GM12878 (cell line): ENCODE results near the gene MTHFD1L. TPM values are rescaled to one million over a fixed set of nuclear protein-coding genes. Genes with fewer than 3 reads are reported as not detected.

Source experiments
- ATAC-seq: fragments of 200-7000 bp; cut with Tn5 transposase; 3 replicates; pipeline ENCODE4 v1.9.1; 2020; ENCODE audit warnings: mild to moderate bottlenecking, moderate library complexity
- BruUV-seq: library from RNA; stranded (reverse); fragments of 400-500 nt; replicated peaks from 2 replicates; lab custom pipeline; 2021; lab: Mats Ljungman, UMichigan
- CTCF ChIA-PET: fragments of 300-600 bp; sonication (Branson Sonifier 250); formaldehyde crosslinking; extraction: SDS; loops from one replicate; lab custom pipeline; 2021; ENCODE audit warnings: inconsistent platforms; lab: Yijun Ruan, JAX
- POLR2A ChIA-PET: fragments of 350-600 bp; formaldehyde crosslinking; extraction: SDS; loops from one replicate; lab custom pipeline; 2021; ENCODE audit warnings: inconsistent platforms; lab: Charles Lee
- RAD21 ChIA-PET: fragments of 300-600 bp; sonication (Branson Sonifier 250); formaldehyde crosslinking; loops from one replicate; lab custom pipeline; 2023; ENCODE audit warnings: antibody characterized with exemption; ENCODE audit not compliant: unreplicated experiment; lab: Charles Lee
- SMC1A ChIA-PET: fragments of 300-600 bp; sonication (Branson Sonifier 250); formaldehyde crosslinking; loops from one replicate; lab custom pipeline; 2023; ENCODE audit not compliant: unreplicated experiment, uncharacterized antibody; lab: Charles Lee
- DNase-seq: peaks from one replicate; pipeline ENCODE4 v3.0.0-alpha.2; 2011; ENCODE audit warnings: low read depth, low spot score
- FAIRE-seq: peaks from 3 replicates; lab custom pipeline; 2011; peaks lifted over from hg19 to GRCh38; lab: Jason Lieb, UNC
- H2AFZ ChIP-seq: 2 replicates; pipeline ENCODE4 v1.6.0; 2011; ENCODE audit warnings: low read depth, low read length, control low read depth; ENCODE audit not compliant: control insufficient read depth
- H3K27ac ChIP-seq: 2 replicates; pipeline ENCODE4 v1.5.1; 2011; ENCODE audit warnings: control low read depth; ENCODE audit not compliant: control insufficient read depth, insufficient read depth
- H3K27me3 ChIP-seq, 2 experiments: replicated peaks in 1 of 2; 2 replicates each; pipeline versions ENCODE4 v1.6.0 to v1.6.1; 2011; ENCODE audit warnings: low read length in 1 of 2; ENCODE audit not compliant: control insufficient read depth in 2 of 2, insufficient read depth in 2 of 2
- H3K36me3 ChIP-seq, 2 experiments: 2 replicates each; pipeline ENCODE4 v1.5.1; 2011; ENCODE audit warnings: low read length in 1 of 2; ENCODE audit not compliant: control insufficient read depth in 2 of 2, insufficient read depth in 2 of 2
- H3K4me1 ChIP-seq: 2 replicates; pipeline ENCODE4 v1.6.1; 2011; ENCODE audit warnings: mild to moderate bottlenecking, low read length, moderate library complexity, mixed read lengths; ENCODE audit not compliant: control insufficient read depth, insufficient read depth
- H3K4me2 ChIP-seq: 2 replicates; pipeline ENCODE4 v1.6.0; 2011; ENCODE audit warnings: control low read depth; ENCODE audit not compliant: control insufficient read depth, insufficient read depth
- H3K4me3 ChIP-seq: fragments of 200-600 bp; sonication (generic); 2 replicates; pipeline ENCODE4 v1.5.1; 2016
- H3K79me2 ChIP-seq: 2 replicates; pipeline ENCODE4 v1.6.0; 2011; ENCODE audit warnings: low read length; ENCODE audit not compliant: control insufficient read depth, insufficient read depth
- H3K9ac ChIP-seq: 2 replicates; pipeline ENCODE4 v1.8.0; 2011; ENCODE audit warnings: low read length, control low read depth, mixed read lengths; ENCODE audit not compliant: control insufficient read depth, insufficient read depth
- H3K9me3 ChIP-seq: replicated peaks from 3 replicates; pipeline ENCODE4 v1.5.1; 2011; ENCODE audit warnings: mild to moderate bottlenecking, low read length; ENCODE audit not compliant: control insufficient read depth, insufficient read depth
- H4K20me1 ChIP-seq: 2 replicates; pipeline ENCODE4 v1.6.0; 2011; ENCODE audit not compliant: control insufficient read depth, insufficient read depth
- BACH1 ChIP-seq: fragments of 450-650 bp; IDR thresholded peaks from 2 replicates; pipeline ENCODE4 v1.6.1; 2017; ENCODE audit warnings: mild to moderate bottlenecking, borderline replicate concordance
- CBX5 ChIP-seq: sonication (generic); IDR thresholded peaks from 2 replicates; pipeline ENCODE4 v1.6.1; 2016; ENCODE audit warnings: low read depth, moderate library complexity, mild to moderate bottlenecking, inconsistent platforms
- CREM ChIP-seq: IDR thresholded peaks from 2 replicates; pipeline ENCODE4 v1.6.1; 2014; ENCODE audit warnings: antibody characterized with exemption, low read depth
- E4F1 ChIP-seq: fragments of 450-650 bp; IDR thresholded peaks from 2 replicates; pipeline ENCODE4 v1.6.1; 2018; ENCODE audit warnings: borderline replicate concordance, mild to moderate bottlenecking; ENCODE audit not compliant: partially characterized antibody
- EZH2 ChIP-seq: IDR thresholded peaks from 2 replicates; pipeline ENCODE4 v1.6.1; 2012; ENCODE audit warnings: low read depth, mild to moderate bottlenecking, control low read depth, inconsistent platforms, low read length, borderline replicate concordance; ENCODE audit not compliant: control insufficient read depth
- FOXM1 ChIP-seq: IDR thresholded peaks from 2 replicates; pipeline ENCODE4 v1.6.1; 2012; ENCODE audit warnings: low read depth, mild to moderate bottlenecking, inconsistent platforms, low read length, moderate library complexity
- LARP7 ChIP-seq: fragments of 450-650 bp; IDR thresholded peaks from 2 replicates; pipeline ENCODE4 v1.6.1; 2017; ENCODE audit warnings: mild to moderate bottlenecking
- MTA2 ChIP-seq: fragments of 450-650 bp; IDR thresholded peaks from 2 replicates; pipeline ENCODE4 v1.6.1; 2016; ENCODE audit warnings: low read depth, mild to moderate bottlenecking, moderate library complexity
- NFYB ChIP-seq: IDR thresholded peaks from 2 replicates; pipeline ENCODE4 v1.6.1; 2011; ENCODE audit warnings: low read depth, mild to moderate bottlenecking, low read length, improper control_type of control experiment, moderate library complexity; ENCODE audit not compliant: insufficient read depth
- NR2F1 ChIP-seq: fragments of 450-650 bp; conservative IDR thresholded peaks from 2 replicates; pipeline ENCODE4 v1.6.1; 2017; ENCODE audit warnings: mild to moderate bottlenecking
- POU2F2 ChIP-seq: IDR thresholded peaks from 3 replicates; pipeline ENCODE4 v1.6.1; 2011; ENCODE audit warnings: low read depth, mild to moderate bottlenecking, low read length, borderline replicate concordance
- RAD51 ChIP-seq: fragments of 450-650 bp; IDR thresholded peaks from 2 replicates; pipeline ENCODE4 v1.6.1; 2016; ENCODE audit warnings: moderate library complexity, mild to moderate bottlenecking, inconsistent platforms
- RELB ChIP-seq: fragments of 450-650 bp; IDR thresholded peaks from 2 replicates; pipeline ENCODE4 v1.6.1; 2017; ENCODE audit warnings: low read depth, mild to moderate bottlenecking, moderate library complexity
- SMAD1 ChIP-seq: fragments of 450-650 bp; IDR thresholded peaks from 2 replicates; pipeline ENCODE4 v1.6.1; 2018; ENCODE audit warnings: mild to moderate bottlenecking, low read depth; ENCODE audit not compliant: partially characterized antibody
- SRF ChIP-seq, 2 experiments: IDR thresholded peaks; 2 replicates each; pipeline ENCODE4 v1.6.1; 2011; ENCODE audit warnings: low read depth in 2 of 2, low read length in 2 of 2, mild to moderate bottlenecking in 1 of 2, moderate library complexity in 1 of 2
- STAT1 ChIP-seq: fragments of 450-650 bp; conservative IDR thresholded peaks from 2 replicates; pipeline ENCODE4 v1.6.1; 2014; ENCODE audit warnings: antibody characterized with exemption, mild to moderate bottlenecking
- ZNF207 ChIP-seq: fragments of 450-650 bp; IDR thresholded peaks from 2 replicates; pipeline ENCODE4 v1.6.1; 2014; ENCODE audit warnings: antibody characterized with exemption, mild to moderate bottlenecking, borderline replicate concordance
- ZNF687 ChIP-seq: fragments of 450-650 bp; IDR thresholded peaks from 2 replicates; pipeline ENCODE4 v1.6.1; 2017; ENCODE audit warnings: mild to moderate bottlenecking, moderate library complexity
- ZSCAN29 ChIP-seq: fragments of 450-650 bp; IDR thresholded peaks from 2 replicates; pipeline ENCODE4 v1.6.1; 2017; ENCODE audit warnings: mild to moderate bottlenecking, moderate library complexity
- WGBS: methylation state at CpG from one replicate; pipeline ENCODE4 v1.1.6; 2016; ENCODE audit warnings: low lambda C conversion rate; ENCODE audit not compliant: insufficient replicate concordance, insufficient coverage; ENCODE audit errors: missing lambda C conversion rate; 5-methylcytosine and 5-hydroxymethylcytosine counted together
- in situ Hi-C: fragments of 300-500 bp; cut with MboI; formaldehyde crosslinking; loops from 9 replicates; pipeline ENCODE4 v1.14.3; 2018; ENCODE audit warnings: mixed read lengths
- intact Hi-C: fragments of 100-400 bp; cut with micrococcal nuclease; formaldehyde crosslinking; loops from one replicate; pipeline ENCODE4 v1.14.2; 2022; ENCODE audit not compliant: unreplicated experiment
- polyA plus RNA-seq, 11 experiments: library from polyadenylated mRNA; depleted of rRNA in 4 of 11; unstranded in 6 of 11; stranded (reverse) in 5 of 11; fragments of >200 nt; fragmentation: Nextera tagmentation in 4 of 11; fragmentation: Illumina TruSeq in 1 of 11; extraction: Ambion mirVana in 4 of 11; extraction: Trizol in 1 of 11; gene quantifications; 1 replicate in 1 of 11; 2 replicates in 10 of 11; pipeline versions ENCODE4 v1.2.1 to v1.2.3, GENCODE V29; 2011 to 2016; ENCODE audit warnings: inconsistent platforms in 2 of 11, missing spikeins in 2 of 11, low read depth in 1 of 11
- total RNA-seq, 4 experiments: library from RNA; depleted of rRNA in 3 of 4; stranded (reverse); fragments of >200 nt in 3 of 4; fragmentation: Illumina TruSeq in 1 of 4; extraction: Trizol in 1 of 4; gene quantifications; 2 replicates each; pipeline versions ENCODE4 v1.2.1 to v1.2.3, GENCODE V29; 2013 to 2021

MTHFD1L gene
- total and polyA plus RNA-seq, 10 of the 15 experiments (the other 5 are each of a cell fraction or from before 2014, with no cell fraction given): 11.7 to 75.5 (median 28.8) TPM

- H3K36me3 ChIP-seq: no peaks in the 10 kb centered on the region
- H3K79me2 ChIP-seq: no peaks in the 10 kb centered on the region
- POLR2A ChIA-PET: no interaction called here
- H3K27me3 ChIP-seq: no peaks in the 10 kb centered on the region
- DNase-seq (no peak), FAIRE-seq (no peak), ATAC-seq (no peak)
- H3K9me3 ChIP-seq: no peaks in the 10 kb centered on the region
- intact Hi-C loops (no loop called here), in situ Hi-C loops (no loop called here)
- H3K27ac ChIP-seq: no peak overlapping the region
- RAD21 ChIA-PET: no interaction called here
- no peaks in the 10 kb centered on the region for H4K20me1 ChIP-seq
- SMC1A ChIA-PET: no interaction called here
- no peak overlapping the region for H2AFZ ChIP-seq
- no peaks in the 10 kb centered on the region for H3K4me1 ChIP-seq
- H3K9ac ChIP-seq: no peak overlapping the region
- BruUV-seq: no TSS peak
- H3K4me2 ChIP-seq: no peak overlapping the region
- CTCF ChIA-PET: interaction anchor here (1.0 kb wide), 1 partner anchor 213 kb away, joined by 3 read pairs; no protein-coding TSS in a partner anchor
- WGBS: 45% methylated on average over 5 of the region's 5 CpGs
- no peak overlapping the region for H3K4me3 ChIP-seq
- TF ChIP-seq SRF (IDR thresholded peaks at IDR 0.05; ENCODE audit: low read depth in 2 of 2, low read length in 2 of 2) (no peak), ZNF687 (no peak), NR2F1 (no peak), EZH2 (no peak), BACH1 (no peak), NFYB (no peak), STAT1 (no peak), RELB (no peak), ZSCAN29 (no peak), MTA2 (no peak), ZNF207 (no peak), FOXM1 (no peak), SMAD1 (no peak), E4F1 (no peak), LARP7 (no peak), POU2F2 (no peak), RAD51 (no peak), CBX5 (no peak), CREM (no peak)
- TF ChIP-seq, all 136 proteins: peak for 0
Measured at GRCh38 chr6:151111670-151112069, 246.2 kb downstream of the MTHFD1L start.
